ENCODE data around the gene LIPE.

DNA sequence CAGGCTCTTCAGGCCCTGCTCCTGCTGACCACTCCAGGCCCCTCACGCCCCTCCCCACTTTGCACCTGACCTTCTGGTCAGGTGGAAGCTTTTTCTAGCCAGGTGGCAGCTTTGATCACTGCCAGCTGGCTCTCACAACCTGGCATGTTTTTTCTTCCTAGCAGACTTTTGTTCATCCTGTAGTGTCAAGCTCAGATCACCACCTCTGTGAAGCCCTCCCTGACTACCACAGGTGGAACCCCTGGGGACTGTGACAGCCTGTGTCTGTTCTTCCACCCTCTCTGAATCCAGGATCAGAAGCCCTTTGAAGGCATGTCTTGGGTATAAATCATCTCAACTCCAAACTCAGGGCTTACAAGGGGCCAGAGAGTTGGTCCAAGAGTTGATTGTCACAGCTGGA, 26.8 kb downstream of the LIPE start:
- TF ChIP-seq POLR2AphosphoS5 (IDR thresholded peaks at IDR 0.05; ENCODE audit: borderline replicate concordance, low read depth, low read length) (no peak), EZH2 (IDR thresholded peaks at IDR 0.05) (no peak), FOXP2 (optimal IDR thresholded peaks at IDR 0.05; ENCODE audit: control extremely low read depth, extremely low read length, insufficient read depth) (no peak)
